ENCODE measurements around the gene BEGAIN.
"Not testable (repeated sequence)": the region's sequence is repeated elsewhere in the genome, so short reads cannot be mapped to it uniquely, and the experiment has no call there.

Gene BEGAIN

GRCh38 chr14:100534528-100535286 is 52.5 kb downstream of the BEGAIN start:
- DNase-seq, result no peak

GRCh38 chr14:100533656-100534485 is 53.3 kb downstream of the BEGAIN start:
- no peak for DNase-seq

- no peak for DNase-seq
These were observed 54.1 kb downstream of the BEGAIN start for GRCh38 chr14:100532906-100533655.

- no peak for DNase-seq
These were observed 54.9 kb downstream of the BEGAIN start for GRCh38 chr14:100532154-100532861.

- no peak for DNase-seq
These were observed 55.8 kb downstream of the BEGAIN start for GRCh38 chr14:100531152-100532121.

- DNase-seq, result no peak
These were observed 56.7 kb downstream of the BEGAIN start for GRCh38 chr14:100530270-100531072.

- DNase-seq, result no peak
These were observed 57.6 kb downstream of the BEGAIN start for GRCh38 chr14:100529561-100530031.

- DNase-seq, result no peak
These were observed 58.2 kb downstream of the BEGAIN start for GRCh38 chr14:100528962-100529560.

- no peak for DNase-seq
These were observed 60.6 kb downstream of the BEGAIN start for GRCh38 chr14:100526632-100527031.

GRCh38 chr14:100526057-100526456 is 61.2 kb downstream of the BEGAIN start:
- no peak for DNase-seq

- DNase-seq, result no peak
These were observed 61.6 kb downstream of the BEGAIN start for GRCh38 chr14:100525615-100526014.

GRCh38 chr14:100524933-100525243 is 62.3 kb downstream of the BEGAIN start:
- peak in 1 of 6 experiments; percentile 29 for DNase-seq

- no peak for DNase-seq
These were observed 62.8 kb downstream of the BEGAIN start for GRCh38 chr14:100524233-100524932.

- no peak for DNase-seq
These were observed 63.4 kb downstream of the BEGAIN start for GRCh38 chr14:100523843-100524169.

GRCh38 chr14:100523131-100523842 is 63.9 kb downstream of the BEGAIN start:
- DNase-seq, result no peak

- DNase-seq, result no peak
These were observed 64.6 kb downstream of the BEGAIN start for GRCh38 chr14:100522616-100523099.

GRCh38 chr14:100506053-100506452 is 81.2 kb downstream of the BEGAIN start:
- not testable (repeated sequence) for DNase-seq

- no peak for DNase-seq
These were observed 82.7 kb downstream of the BEGAIN start for GRCh38 chr14:100504372-100505078.

All from stimulated activated naive CD4-positive, alpha-beta T cell (primary cell).